ENCODE results near the gene SUGCT. TPM values are rescaled to one million over a fixed set of nuclear protein-coding genes. Genes with fewer than 3 reads are reported as not detected.

Gene SUGCT
- total and polyA plus RNA-seq, 10 donors, result 1.4 to 13.6 (median 2.5) TPM

GRCh38 chr7:40810274-40810673, 675.5 kb downstream of the SUGCT start:
- Histone ChIP-seq H3K9me3 (peaks cover 0 to 29% (median 17%) of the 10 kb centered on the region in 8 donors), H3K36me3 (no peaks in the 10 kb centered on the region), H3K4me1 (no peaks in the 10 kb centered on the region), H3K4me3 (no peak overlapping the region), H3K27ac (no peak overlapping the region), H3K27me3 (replicated peaks in 1 of 7) (no peaks in the 10 kb centered on the region)
- intact Hi-C loops (cut with DNase I; ENCODE audit: low total_unique reads), result no loop called here
- 54 to 94% (median 72%) methylated on average over 1 of the region's 1 CpG for WGBS, 5 donors
- no peak for TF ChIP-seq POLR2AphosphoS5 (IDR thresholded peaks at IDR 0.05)
- TF ChIP-seq POLR2A (IDR thresholded peaks at IDR 0.05), result no peak
- TF ChIP-seq CTCF (IDR thresholded peaks at IDR 0.05 in 8 of 11, conservative IDR thresholded peaks at IDR 0.05 in 3 of 11), result no peak
- no peak for DNase-seq

GRCh38 chr7:40811666-40812065, 676.9 kb downstream of the SUGCT start:
- 87 to 97% (median 92%) methylated on average over 1 of the region's 1 CpG for WGBS, 5 donors
- TF ChIP-seq POLR2AphosphoS5 (IDR thresholded peaks at IDR 0.05) (no peak), CTCF (IDR thresholded peaks at IDR 0.05 in 8 of 11, conservative IDR thresholded peaks at IDR 0.05 in 3 of 11) (no peak), POLR2A (IDR thresholded peaks at IDR 0.05) (no peak)

GRCh38 chr7:40815022-40815421, 680.2 kb downstream of the SUGCT start:
- Histone ChIP-seq H3K36me3 (no peaks in the 10 kb centered on the region), H3K4me1 (no peaks in the 10 kb centered on the region), H3K27ac (no peak overlapping the region), H3K9me3 (peaks cover 0 to 32% (median 22%) of the 10 kb centered on the region in 8 donors), H3K27me3 (replicated peaks in 1 of 7) (no peaks in the 10 kb centered on the region), H3K4me3 (no peak overlapping the region)
- DNase-seq, result no peak
- no peak for TF ChIP-seq CTCF (IDR thresholded peaks at IDR 0.05 in 8 of 11, conservative IDR thresholded peaks at IDR 0.05 in 3 of 11)
- no peak for TF ChIP-seq POLR2A (IDR thresholded peaks at IDR 0.05)
- no peak for TF ChIP-seq POLR2AphosphoS5 (IDR thresholded peaks at IDR 0.05)
- intact Hi-C loops (cut with DNase I; ENCODE audit: low total_unique reads), result no loop called here
- 91 to 100% (median 98%) methylated on average over 1 to 2 of the region's 2 CpGs for WGBS, 5 donors

More at GRCh38 chr7:40811666-40812065, 676.9 kb downstream of the SUGCT start:
- H3K36me3 ChIP-seq, result no peaks in the 10 kb centered on the region
- no peaks in the 10 kb centered on the region for H3K27me3 ChIP-seq (replicated peaks in 1 of 7)
- H3K4me1 ChIP-seq, result no peaks in the 10 kb centered on the region
- no peak for DNase-seq
- intact Hi-C loops (cut with DNase I; ENCODE audit: low total_unique reads), result no loop called here
- no peak overlapping the region for H3K4me3 ChIP-seq
- peaks cover 0 to 29% (median 17%) of the 10 kb centered on the region in 8 donors for H3K9me3 ChIP-seq
- H3K27ac ChIP-seq, result no peak overlapping the region

- no peak overlapping the region for H3K4me3 ChIP-seq
- DNase-seq, result no peak
- H3K9me3 ChIP-seq, result peaks cover 0 to 32% (median 21%) of the 10 kb centered on the region in 8 donors
- no peaks in the 10 kb centered on the region for H3K36me3 ChIP-seq
- TF ChIP-seq POLR2AphosphoS5 (IDR thresholded peaks at IDR 0.05) (no peak), POLR2A (IDR thresholded peaks at IDR 0.05) (no peak)
- intact Hi-C loops (cut with DNase I; ENCODE audit: low total_unique reads), result no loop called here
- H3K27ac ChIP-seq, result no peak overlapping the region
- H3K4me1 ChIP-seq, result no peaks in the 10 kb centered on the region
- H3K27me3 ChIP-seq (replicated peaks in 1 of 7), result no peaks in the 10 kb centered on the region
- 78 to 94% (median 85%) methylated on average over 1 to 4 of the region's 4 CpGs for WGBS, 5 donors
These were observed 680.7 kb downstream of the SUGCT start for GRCh38 chr7:40815512-40815911.

DNA sequence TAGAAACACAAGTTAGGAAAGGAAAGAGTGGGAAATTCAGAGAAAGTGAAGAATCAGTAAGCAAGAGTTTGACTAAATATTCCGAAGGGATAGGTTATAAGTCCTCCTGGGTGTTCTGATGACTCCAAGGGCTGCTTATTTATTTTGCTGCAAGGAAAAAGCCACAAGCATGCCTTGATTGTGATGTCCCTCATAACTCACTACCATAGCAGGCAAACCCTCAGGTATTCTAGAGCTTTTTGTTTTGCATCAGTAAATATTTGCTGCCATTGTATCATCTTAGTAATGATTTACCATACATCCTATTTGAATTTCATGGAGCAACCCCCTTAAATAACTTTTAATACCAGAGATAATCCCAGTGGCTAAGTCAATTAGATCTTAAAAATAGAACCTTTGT, 688.1 kb downstream of the SUGCT start:
- Histone ChIP-seq H3K9me3 (peaks cover 0 to 13% (median 4%) of the 10 kb centered on the region in 8 donors), H3K4me3 (no peak overlapping the region), H3K27me3 (replicated peaks in 1 of 7) (no peaks in the 10 kb centered on the region), H3K36me3 (no peaks in the 10 kb centered on the region), H3K4me1 (no peaks in the 10 kb centered on the region), H3K27ac (no peak overlapping the region)
- DNase-seq, result no peak
- 79 to 95% (median 86%) methylated on average over 1 of the region's 1 CpG for WGBS, 5 donors
- no peak for TF ChIP-seq POLR2A (IDR thresholded peaks at IDR 0.05)
- TF ChIP-seq CTCF (IDR thresholded peaks at IDR 0.05 in 8 of 11, conservative IDR thresholded peaks at IDR 0.05 in 3 of 11), result no peak
- no peak for TF ChIP-seq POLR2AphosphoS5 (IDR thresholded peaks at IDR 0.05)
- intact Hi-C loops (cut with DNase I; ENCODE audit: low total_unique reads), result no loop called here
